NCI-H2171 (cell line): Measurements from ENCODE around the gene MOV10.

Experiments used
- DNase-seq: peaks from one replicate; lab custom pipeline; 2025; lab: John Stamatoyannopoulos, UW

Gene MOV10

GRCh38 chr1:112743174-112744008 is 68.9 kb downstream of the MOV10 start:
- no peak for DNase-seq

- no peak for DNase-seq
These were observed 69.6 kb downstream of the MOV10 start for GRCh38 chr1:112744009-112744578.

DNA sequence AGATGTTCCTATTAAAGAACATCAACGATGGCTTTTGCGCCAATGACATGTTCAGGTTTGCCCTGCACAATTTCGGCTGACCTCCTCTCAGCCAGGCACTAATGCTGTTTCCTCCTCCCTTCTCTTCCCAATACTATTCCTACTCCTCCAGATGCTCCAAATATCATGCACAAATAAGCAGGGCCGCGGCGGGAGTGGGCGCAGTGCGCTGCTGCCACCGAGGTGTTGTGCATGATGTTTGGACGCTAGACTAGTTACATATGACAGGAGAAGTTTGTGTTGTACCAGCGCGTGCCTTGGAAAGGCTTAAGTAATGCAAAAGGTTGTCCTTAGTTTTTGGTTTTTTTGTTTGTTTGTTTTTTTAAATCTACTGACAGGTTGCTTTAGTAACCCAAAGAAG is 73.9 kb downstream of the MOV10 start:
- no peak for DNase-seq
